Activated naive CD4-positive, alpha-beta T cell treated with anti-CD3 and anti-CD28 coated beads, Interleukin-2, amount 50 U/mL, for 24 hours (primary cell): ENCODE data around the gene HYPK.
"Not testable (repeated sequence)": the region's sequence is repeated elsewhere in the genome, so short reads cannot be mapped to it uniquely, and the experiment has no call there.

Experiments
- H3K27ac Mint-ChIP-seq: one replicate; pipeline ENCODE4 v1.8.0; 2021; ENCODE audit warnings: mild to moderate bottlenecking, mixed read lengths
- H3K27me3 Mint-ChIP-seq: one replicate; pipeline ENCODE4 v1.8.0; 2021; ENCODE audit warnings: mixed read lengths
- H3K36me3 Mint-ChIP-seq: one replicate; pipeline ENCODE4 v1.8.0; 2021; ENCODE audit warnings: mixed read lengths
- H3K4me1 Mint-ChIP-seq: one replicate; pipeline ENCODE4 v1.8.0; 2021; ENCODE audit warnings: mixed read lengths
- H3K4me3 Mint-ChIP-seq: one replicate; pipeline ENCODE4 v1.8.0; 2021; ENCODE audit warnings: mild to moderate bottlenecking, mixed read lengths
- H3K9me3 Mint-ChIP-seq: one replicate; pipeline ENCODE4 v1.8.0; 2021; ENCODE audit warnings: mixed read lengths

HYPK gene

GRCh38 chr15:43824302-43825246, 24.2 kb downstream of the HYPK start, which contains the start of gene MFAP1:
Gene MFAP1 (minus strand): TSS chr15:43824690. CDS start chr15:43824569, 121 bp downstream.
- Mint-ChIP-seq H3K4me1 (peaks cover 59% of the 10 kb centered on the region), H3K36me3 (peaks cover 5% of the 10 kb centered on the region), H3K4me3 (peak within 1 kb of the TSS; percentile 99), H3K27ac (peak within 1 kb of the TSS; percentile 99), H3K9me3 (no peaks in the 10 kb centered on the region), H3K27me3 (no peaks in the 10 kb centered on the region)

DNA sequence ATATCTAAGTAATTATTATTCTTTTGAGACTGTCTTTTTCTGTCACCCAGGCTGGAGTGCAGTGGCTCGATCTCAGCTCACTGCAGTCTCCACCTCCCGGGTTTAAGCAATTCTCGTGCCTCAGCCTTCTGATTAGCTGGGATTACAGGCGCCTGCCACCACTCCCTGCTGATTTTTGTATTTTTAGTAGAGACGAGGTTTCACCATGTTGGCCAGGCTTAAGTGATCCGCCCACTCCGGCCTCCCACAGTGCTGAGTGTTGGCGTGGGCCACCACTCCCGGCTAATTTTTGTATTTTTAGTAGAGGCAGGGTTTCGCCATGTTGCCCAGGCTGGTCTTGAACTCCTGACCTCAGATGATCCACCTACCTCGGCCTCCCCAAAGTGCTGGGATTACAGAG, 24.9 kb downstream of the HYPK start:
- H3K27ac Mint-ChIP-seq, H3K9me3 Mint-ChIP-seq, H3K27me3 Mint-ChIP-seq, H3K36me3 Mint-ChIP-seq: not testable (repeated sequence)
- Mint-ChIP-seq H3K4me1 (peaks cover 64% of the 10 kb centered on the region), H3K4me3 (peak overlapping the region; percentile 30)

DNA sequence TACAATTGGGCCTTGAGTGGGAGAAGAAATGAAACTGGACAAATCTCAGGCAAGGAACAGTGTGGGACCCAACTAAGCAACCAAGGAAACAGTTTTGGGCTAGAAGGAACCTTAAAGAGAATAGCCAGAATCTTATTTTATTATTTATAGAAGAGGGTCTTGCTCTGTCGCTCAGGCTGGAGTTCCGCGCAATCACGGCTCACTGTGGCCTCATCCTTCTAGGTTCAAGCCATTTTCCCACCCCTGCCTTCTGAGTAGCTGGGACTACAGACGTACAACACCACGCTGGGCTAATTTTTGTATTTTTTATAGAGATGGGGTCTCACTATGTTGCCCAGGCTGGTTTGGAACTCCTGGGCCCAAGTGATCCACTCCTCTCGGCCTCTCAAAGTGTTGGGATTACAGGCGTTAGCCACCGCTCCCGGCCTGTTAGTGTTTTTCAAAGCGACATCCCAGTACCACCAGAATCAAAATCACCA, 25.7 kb downstream of the HYPK start:
- H3K36me3 Mint-ChIP-seq, result peaks cover 8% of the 10 kb centered on the region
- no peaks in the 10 kb centered on the region for H3K27me3 Mint-ChIP-seq
- peaks cover 60% of the 10 kb centered on the region for H3K4me1 Mint-ChIP-seq
- no peaks in the 10 kb centered on the region for H3K9me3 Mint-ChIP-seq
- peak overlapping the region; percentile 95 for H3K27ac Mint-ChIP-seq
- peak overlapping the region; percentile 91 for H3K4me3 Mint-ChIP-seq

- Mint-ChIP-seq H3K9me3 (no peaks in the 10 kb centered on the region), H3K27me3 (no peaks in the 10 kb centered on the region), H3K4me3 (peak within 1 kb of the TSS; percentile 91), H3K4me1 (peaks cover 55% of the 10 kb centered on the region), H3K27ac (peak within 1 kb of the TSS; percentile 95), H3K36me3 (peaks cover 8% of the 10 kb centered on the region)
Measured at GRCh38 chr15:43826508-43827341, 26.3 kb downstream of the HYPK start, which contains the start of gene WDR76. Gene WDR76 (plus strand): TSS chr15:43827002. CDS start chr15:43827033, 31 bp downstream.

GRCh38 chr15:43828061-43828657, 27.8 kb downstream of the HYPK start:
- Mint-ChIP-seq H3K27me3 (no peaks in the 10 kb centered on the region), H3K4me1 (peaks cover 55% of the 10 kb centered on the region)

DNA sequence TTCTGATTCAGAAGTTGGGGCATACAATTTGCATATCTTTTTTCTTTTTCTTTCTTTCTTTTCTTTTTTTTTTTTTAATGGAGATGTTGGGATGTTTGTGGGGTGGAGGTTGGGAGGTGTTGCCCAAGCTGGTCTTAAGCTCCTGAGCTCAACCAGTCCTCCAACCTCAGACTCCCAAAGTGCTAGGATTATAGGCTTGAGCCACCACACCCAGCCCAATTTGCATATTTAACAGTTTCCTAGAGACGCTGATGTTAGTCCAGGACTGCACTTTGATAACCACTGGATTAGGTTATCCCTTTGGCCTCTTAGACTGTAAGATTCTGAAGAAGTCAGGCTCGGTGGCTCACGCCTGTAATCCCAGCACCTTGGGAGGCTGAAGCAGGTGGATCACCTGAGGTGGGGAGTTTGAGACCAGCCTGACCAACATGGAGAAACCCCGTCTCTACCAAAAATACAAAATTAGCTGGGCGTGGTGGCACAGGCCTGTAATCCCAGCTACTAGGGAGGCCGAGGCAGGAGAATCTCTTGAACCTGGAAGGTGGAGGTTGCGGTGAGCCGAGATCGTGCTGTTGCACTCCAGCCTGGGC, 29.6 kb downstream of the HYPK start:
- H3K4me1 Mint-ChIP-seq, result peaks cover 51% of the 10 kb centered on the region
- H3K27me3 Mint-ChIP-seq, H3K4me3 Mint-ChIP-seq, H3K27ac Mint-ChIP-seq, H3K9me3 Mint-ChIP-seq, H3K36me3 Mint-ChIP-seq: not testable (repeated sequence)

More at GRCh38 chr15:43828061-43828657, 27.8 kb downstream of the HYPK start:
- Mint-ChIP-seq H3K36me3 (peaks cover 8% of the 10 kb centered on the region), H3K9me3 (no peaks in the 10 kb centered on the region), H3K4me3 (peak overlapping the region; percentile 91), H3K27ac (peak overlapping the region; percentile 95)

DNA sequence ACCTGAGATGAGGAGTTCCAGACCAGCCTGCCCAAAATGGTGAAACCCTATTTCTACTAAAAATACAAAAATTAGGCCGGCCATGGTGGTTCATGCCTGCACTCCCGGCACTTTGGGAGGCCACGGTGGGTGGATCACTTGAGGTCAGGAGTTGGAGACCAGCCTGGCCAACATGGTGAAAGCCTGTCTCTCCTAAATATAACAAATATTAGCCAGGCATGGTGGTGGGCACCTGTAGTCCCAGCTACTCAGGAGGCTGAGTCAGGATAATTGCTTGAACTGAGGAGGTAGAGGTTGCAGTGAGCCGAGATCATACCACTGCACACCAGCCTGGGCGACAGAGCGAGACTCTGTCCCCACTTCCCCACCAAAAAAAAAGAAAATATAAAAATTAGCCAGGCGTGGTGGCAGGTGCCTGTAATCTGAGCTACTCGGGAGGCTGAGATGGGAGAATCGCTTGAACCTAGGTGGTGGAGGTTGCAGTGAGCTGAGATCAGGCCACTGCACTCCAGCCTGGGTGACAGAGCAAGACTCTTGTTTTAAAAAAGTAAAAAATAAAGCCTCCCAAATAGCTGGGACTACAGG, 30.4 kb downstream of the HYPK start:
- not testable (repeated sequence) for H3K36me3 Mint-ChIP-seq, H3K9me3 Mint-ChIP-seq, H3K4me3 Mint-ChIP-seq, H3K27ac Mint-ChIP-seq, H3K27me3 Mint-ChIP-seq
- H3K4me1 Mint-ChIP-seq, result peaks cover 48% of the 10 kb centered on the region

DNA sequence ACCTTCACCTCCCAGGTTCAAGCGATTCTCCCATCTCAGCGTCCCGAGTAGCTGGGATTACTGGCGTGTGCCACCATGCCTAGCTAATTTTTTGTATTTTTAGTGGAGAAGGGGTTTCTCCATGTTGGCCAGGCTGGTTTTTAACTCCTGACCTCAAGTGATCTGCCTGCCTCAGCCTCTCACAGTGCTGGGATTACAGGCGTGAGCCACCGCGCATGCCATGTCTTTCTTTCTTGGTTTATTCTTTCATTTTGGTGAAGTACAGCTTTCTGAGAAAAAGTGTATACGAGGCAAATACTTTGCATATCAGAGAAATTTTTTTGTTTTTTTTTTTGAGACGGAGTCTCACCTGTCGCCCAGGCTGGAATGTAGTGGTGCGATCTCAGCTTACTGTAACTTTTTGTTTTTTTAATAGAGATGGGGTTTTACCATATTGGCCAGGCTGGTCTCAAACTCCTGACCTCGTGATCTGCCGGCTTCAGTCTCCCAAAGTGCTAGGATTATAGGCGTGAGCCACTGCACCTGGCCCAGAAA, 31.2 kb downstream of the HYPK start:
- H3K27ac Mint-ChIP-seq, H3K9me3 Mint-ChIP-seq, H3K36me3 Mint-ChIP-seq, H3K4me3 Mint-ChIP-seq, H3K27me3 Mint-ChIP-seq: not testable (repeated sequence)
- H3K4me1 Mint-ChIP-seq, result peaks cover 40% of the 10 kb centered on the region

- peaks cover 34% of the 10 kb centered on the region for H3K4me1 Mint-ChIP-seq
- H3K27me3 Mint-ChIP-seq, H3K9me3 Mint-ChIP-seq, H3K27ac Mint-ChIP-seq, H3K4me3 Mint-ChIP-seq, H3K36me3 Mint-ChIP-seq: not testable (repeated sequence)
Measured at GRCh38 chr15:43832485-43832884, 32.1 kb downstream of the HYPK start.

GRCh38 chr15:43845421-43845820, 45.0 kb downstream of the HYPK start:
- Mint-ChIP-seq H3K4me3 (no peak overlapping the region), H3K27me3 (no peaks in the 10 kb centered on the region), H3K36me3 (peaks cover 10% of the 10 kb centered on the region), H3K27ac (no peak overlapping the region), H3K9me3 (no peaks in the 10 kb centered on the region), H3K4me1 (no peaks in the 10 kb centered on the region)

- peaks cover 12% of the 10 kb centered on the region for H3K36me3 Mint-ChIP-seq
- H3K27me3 Mint-ChIP-seq, result no peaks in the 10 kb centered on the region
Measured at GRCh38 chr15:43851251-43851650, 50.9 kb downstream of the HYPK start.

DNA sequence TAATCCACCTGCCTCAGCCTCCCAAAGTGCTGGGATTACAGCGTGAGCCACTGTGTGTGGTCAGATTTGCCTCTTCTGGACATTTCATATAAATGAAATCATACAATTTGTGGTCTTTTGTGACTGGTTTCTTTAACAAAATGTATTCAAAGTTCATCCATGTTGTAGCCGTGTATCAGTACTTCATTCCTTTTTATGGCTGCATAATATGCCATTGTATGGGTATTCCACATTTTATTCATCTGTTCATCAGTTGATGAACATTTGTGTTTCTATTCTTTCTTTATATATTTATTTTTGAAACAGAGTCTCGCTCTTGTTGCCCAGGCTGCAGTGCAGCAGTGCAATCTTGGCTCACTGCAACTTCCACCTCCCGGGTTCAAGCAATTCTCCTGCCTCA, 52.2 kb downstream of the HYPK start:
- Mint-ChIP-seq H3K27ac (no peak overlapping the region), H3K4me1 (no peaks in the 10 kb centered on the region), H3K9me3 (no peaks in the 10 kb centered on the region), H3K36me3 (peaks cover 12% of the 10 kb centered on the region), H3K4me3 (no peak overlapping the region), H3K27me3 (no peaks in the 10 kb centered on the region)

More at GRCh38 chr15:43851251-43851650, 50.9 kb downstream of the HYPK start:
- no peak overlapping the region for H3K4me3 Mint-ChIP-seq
- H3K9me3 Mint-ChIP-seq, result no peaks in the 10 kb centered on the region
- H3K4me1 Mint-ChIP-seq, result no peaks in the 10 kb centered on the region
- H3K27ac Mint-ChIP-seq, result no peak overlapping the region
